Stimulated activated CD4-positive, alpha-beta T cell treated with anti-CD3 and anti-CD28 coated beads, TNF-alpha, amount 100 ng/mL, for 4 hours (primary cell): ENCODE data around the gene CHN1.

Source experiments
- DNase-seq, 3 experiments: peaks; one replicate each; pipeline ENCODE4 v3.0.0-alpha.2; 2020; ENCODE audit warnings: low read depth in 3 of 3

The CHN1 gene, protein sequence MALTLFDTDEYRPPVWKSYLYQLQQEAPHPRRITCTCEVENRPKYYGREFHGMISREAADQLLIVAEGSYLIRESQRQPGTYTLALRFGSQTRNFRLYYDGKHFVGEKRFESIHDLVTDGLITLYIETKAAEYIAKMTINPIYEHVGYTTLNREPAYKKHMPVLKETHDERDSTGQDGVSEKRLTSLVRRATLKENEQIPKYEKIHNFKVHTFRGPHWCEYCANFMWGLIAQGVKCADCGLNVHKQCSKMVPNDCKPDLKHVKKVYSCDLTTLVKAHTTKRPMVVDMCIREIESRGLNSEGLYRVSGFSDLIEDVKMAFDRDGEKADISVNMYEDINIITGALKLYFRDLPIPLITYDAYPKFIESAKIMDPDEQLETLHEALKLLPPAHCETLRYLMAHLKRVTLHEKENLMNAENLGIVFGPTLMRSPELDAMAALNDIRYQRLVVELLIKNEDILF

DNA sequence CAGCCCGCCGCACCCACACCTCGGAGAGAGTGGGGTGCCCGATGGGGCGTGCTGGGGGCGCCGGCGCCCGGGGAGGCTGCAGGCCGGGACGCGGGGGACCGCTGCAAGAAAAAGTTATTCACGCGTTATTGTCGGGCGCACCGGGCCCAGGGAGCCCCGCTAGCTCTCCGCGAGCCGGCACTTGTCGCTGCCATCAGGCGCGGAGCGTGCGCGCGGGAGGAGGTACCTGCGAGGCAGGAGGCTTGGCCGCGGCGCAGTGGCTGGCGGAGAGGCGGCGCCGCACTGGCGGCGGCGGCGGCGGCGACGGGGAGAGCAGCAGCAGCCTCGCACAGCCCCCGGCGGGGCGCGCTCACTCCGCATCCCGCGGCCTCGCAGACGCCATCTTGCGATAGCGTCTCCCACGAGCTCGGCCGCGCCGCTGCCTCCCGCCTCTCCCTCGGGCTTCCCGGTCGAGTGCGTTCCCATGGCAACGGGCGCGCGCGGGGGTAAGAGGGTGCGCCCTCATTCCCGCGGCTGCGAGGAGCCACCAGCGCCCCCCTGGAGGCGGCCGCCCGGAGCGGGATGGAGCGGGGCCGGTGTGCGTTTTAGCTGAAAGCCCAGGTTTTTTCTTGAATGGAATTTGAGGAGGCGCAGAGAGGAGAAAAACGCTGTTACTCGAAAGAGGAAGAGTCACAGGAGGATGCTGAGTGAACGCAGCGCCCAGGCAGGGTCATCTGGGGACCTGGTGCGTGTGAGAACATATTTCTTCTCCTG lies at the start of gene CHN1:
TSS of gene CHN1 (minus strand) at position 402 of the 753 bp plus-strand sequence. CDS start 469 bp downstream, outside the sequence.
- DNase-seq, result peak; percentile 37 to 43 (median 38)

DNA sequence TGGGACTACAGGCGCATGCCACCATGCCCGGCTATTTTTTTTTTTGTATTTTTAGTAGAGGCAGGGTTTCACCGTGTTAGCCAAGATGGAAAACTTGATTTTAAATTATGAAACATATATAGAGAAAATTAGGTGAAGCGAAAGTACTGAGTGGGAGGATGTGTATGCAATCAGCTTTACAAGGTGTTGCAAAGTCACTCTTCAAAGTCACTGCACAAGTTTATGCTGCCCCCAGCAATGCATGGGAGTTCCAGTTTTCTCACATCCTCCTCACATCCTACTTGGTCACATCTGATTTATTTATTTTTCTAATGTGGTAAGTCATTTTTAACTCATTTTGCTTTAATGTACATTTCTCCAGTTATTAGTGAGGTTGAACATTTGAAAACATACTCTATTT lies 49.2 kb upstream of the CHN1 start:
- DNase-seq, result no peak

DNA sequence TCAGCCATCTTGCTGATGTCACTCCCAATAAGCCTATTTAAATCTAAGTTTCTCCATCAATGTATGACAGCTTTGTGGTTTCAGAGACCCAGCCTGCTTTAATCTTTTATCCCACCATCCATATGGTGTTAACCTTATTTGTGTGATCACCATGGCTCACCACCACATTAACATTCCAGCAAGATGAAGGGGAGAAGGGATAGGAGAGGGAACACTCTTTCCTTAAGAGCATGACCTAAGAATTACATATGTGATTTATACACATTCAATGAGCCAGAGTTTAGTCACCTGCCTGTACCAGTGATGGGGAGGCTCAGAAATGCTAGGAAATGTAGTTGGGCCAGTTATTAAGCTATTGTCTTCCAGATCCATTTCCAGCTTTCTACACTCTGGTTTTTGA lies 44.5 kb upstream of the CHN1 start:
- DNase-seq, result no peak

DNA sequence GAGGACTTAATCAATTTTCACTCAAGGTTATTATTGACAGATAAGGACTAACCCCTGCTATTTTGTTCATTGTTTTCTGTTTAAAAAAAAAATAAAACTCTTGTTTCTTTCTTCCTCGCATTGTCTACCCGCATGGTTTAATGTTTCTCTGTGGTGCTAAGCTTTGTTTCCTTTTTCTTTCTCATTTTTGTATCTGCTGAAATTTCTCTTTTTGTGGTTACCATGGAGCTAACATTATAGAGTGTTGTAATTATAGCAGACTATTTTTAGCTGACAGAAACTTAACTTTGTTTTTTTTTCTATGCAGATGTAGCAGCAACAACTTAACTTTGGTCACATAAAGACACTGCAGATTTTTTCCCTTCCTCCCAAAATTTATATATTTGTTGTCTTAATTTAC lies 43.1 kb upstream of the CHN1 start:
- no peak for DNase-seq

DNA sequence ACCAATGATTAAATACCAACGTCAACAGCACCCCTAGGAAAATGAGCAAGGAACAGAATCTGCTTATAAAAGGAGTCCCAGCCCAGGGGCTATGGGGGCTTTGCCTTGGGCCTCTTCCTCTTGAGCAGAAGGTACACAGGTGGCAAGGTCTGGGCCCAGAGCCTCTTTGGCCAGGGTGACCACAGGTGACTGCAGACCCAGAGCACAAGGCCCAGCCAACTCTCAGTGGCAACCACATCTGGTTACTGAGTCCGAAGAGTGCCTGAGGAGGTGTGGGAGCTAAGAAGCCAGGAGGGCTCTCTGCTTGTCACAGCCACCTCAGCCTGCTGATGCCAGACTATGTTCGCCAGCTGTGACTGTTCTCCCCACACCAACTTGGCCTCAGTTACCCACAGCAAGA lies 34.3 kb upstream of the CHN1 start:
- DNase-seq, result no peak

DNA sequence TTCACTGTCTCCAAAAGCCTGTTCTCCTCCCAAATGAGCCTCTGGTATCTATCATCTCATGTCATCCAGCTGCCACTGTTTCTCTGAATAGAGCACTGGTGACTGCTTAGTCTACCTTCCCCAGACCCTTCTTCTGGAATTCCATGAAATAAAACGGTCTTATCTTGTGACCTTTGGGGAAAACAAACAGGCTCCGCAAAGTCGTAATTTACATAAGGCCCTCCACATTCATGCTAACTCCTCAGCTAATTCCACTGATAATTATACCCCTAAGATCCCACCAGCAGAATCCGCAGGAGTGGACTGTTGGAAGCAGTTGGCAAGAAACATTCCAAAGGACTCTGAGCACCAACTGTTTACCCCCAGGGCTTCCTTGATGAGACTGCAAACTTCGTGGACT lies 33.9 kb upstream of the CHN1 start:
- DNase-seq, result no peak

DNA sequence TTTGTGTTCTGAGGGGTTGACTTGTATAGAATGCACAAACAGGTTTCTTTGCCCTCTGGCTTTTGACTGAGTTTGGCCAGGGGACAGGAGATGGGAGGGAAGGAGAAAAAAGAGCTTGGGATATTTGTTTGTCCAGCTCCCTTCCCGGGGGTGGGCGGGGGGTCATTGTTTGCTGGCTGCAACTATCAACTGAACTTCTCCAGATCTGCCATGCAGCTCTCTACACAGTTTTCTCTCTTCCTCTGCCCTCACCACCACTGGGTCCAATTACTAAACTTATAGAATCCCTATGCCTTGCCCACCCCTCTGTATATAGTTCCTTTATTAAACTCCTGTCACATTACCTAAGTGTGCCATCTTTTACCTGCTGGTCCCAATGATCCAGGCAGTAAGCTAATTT lies 32.8 kb upstream of the CHN1 start:
- no peak for DNase-seq

DNA sequence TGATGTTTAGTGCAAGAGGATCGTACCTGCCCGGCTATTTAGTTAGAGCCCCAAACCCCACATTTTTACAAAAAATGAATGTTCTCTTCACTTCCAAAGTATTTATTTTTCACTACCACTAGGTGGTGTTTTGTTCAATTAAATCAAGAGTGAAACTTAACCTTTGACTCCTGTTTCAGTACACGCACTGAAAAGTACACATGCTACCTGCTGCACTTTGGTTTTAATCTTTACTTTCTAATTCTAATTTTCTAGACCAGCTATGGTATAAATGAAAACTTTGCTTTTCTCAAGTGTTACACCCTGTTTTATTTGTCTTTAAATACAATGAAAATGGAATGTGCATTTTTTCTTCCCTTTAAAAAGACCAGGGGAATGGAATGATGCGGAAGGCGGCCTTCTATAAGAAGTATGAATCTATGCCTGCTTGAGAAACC lies 31.4 kb upstream of the CHN1 start:
- no peak for DNase-seq

DNA sequence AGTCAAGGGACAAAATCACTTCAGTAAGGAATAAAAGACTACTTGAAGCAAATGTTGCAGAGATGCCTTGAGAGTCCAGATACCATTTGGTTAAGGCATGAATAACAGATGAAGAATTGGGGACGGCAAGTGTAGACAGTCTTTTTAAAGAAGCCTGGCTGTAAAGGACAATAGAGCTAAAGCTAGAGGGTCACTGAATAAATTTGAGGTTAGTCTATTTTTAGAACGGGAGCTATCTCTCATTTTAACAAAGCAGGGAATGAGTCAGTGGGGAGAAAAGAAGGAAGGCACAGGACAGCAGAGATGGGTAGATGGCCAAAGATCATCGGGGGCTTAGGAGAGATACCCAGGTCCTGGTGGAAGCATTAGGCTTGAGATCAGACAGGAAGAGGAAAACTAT lies 30.6 kb upstream of the CHN1 start:
- DNase-seq, result no peak

DNA sequence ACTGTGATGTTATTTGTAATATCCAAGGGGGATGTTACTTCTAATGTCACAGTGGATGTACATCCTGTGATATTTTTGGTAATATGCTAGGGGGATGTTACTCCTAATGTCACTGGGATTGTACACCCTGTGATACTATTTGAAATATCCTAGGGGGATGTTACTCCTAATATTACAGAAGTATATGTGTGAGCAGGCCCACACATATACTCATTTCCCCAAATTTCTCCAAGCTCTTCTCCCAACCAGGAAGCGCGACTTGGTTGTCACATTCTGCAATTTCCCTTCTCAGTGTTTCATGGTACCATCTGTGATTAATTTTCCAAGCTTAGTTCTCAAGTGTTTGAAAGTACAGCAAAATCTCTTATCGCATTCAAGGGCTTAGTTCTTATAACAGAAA lies 29.5 kb upstream of the CHN1 start:
- DNase-seq, result no peak

DNA sequence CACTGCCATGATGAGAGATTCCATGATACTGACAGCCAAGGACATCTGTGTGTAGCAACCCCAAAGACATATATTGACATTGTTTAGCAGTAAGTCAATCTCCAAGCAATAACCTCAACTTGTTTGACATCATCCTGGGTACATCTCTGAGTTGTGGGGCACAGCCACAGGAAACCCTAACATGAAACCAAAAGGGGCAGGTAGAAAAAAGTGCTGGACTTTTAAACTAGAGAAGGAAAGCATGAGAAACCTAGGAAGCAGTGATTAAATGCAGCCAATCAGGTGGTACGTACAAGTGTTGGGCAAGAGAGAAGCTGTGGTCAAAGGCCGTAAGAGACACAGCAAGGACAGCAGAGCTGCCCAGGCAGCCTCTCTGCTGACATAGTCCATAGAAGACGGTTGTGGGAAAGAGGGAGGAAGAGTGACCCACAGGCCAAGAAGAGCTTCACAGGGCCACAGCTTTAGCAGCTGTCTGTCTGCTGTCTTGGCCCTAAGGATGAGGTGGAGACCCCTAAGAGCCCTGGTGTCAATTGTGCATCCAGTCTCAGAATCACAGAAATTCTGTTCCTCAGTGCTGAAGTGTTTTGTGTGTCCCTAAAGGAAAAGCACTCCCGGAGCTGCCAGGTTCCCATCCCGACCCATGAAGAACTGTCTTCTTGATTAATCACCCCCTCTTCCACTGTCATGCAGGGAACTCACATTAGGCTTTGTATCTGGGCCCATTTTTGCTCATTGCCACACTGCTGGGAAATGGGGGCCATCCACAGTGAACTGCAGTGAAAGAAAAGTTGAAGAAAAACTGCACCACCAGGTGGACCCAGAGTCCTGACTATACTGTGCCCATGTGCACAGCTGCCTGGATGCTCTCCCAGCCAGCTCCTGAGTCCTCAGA lies 25.4 kb upstream of the CHN1 start:
- DNase-seq, result no peak

DNA sequence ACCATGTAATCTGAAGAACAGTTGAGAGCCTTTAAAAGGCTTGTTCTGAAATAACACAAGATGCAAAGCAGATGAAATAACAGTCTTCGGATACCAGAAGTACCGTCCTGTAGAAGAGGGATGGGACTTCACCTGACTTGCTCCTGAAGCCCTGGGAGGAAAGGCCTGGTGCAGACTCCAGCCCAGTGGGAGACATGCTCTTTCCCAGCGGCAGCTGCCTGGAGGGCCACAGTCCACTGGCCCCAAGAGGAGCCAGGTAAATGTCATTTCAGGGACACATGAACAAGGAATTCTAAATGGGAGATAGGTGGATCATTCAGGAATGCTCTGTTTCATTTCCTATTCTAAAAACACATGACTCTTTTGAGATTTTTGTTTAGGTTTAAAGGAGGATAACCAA lies 22.6 kb upstream of the CHN1 start:
- DNase-seq, result no peak

DNA sequence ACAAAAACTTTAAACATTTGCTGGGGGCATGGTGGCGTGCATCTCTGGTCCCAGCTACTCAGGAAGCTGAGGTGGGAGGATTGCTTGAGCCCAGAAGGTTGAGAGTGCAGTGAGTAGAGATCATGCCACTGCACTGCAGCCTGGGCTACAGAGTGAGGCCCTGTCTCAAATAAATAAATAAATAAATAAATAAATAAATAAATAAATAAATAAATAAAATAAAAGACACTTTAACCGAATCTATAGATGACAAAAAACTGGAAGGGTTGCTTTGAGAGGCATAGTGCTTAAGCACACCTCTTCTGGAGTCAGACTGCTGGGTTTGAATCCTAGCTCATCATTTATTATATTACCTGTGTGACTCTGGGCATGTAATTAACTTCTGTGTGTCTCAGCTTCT lies 21.2 kb upstream of the CHN1 start:
- DNase-seq, result no peak

DNA sequence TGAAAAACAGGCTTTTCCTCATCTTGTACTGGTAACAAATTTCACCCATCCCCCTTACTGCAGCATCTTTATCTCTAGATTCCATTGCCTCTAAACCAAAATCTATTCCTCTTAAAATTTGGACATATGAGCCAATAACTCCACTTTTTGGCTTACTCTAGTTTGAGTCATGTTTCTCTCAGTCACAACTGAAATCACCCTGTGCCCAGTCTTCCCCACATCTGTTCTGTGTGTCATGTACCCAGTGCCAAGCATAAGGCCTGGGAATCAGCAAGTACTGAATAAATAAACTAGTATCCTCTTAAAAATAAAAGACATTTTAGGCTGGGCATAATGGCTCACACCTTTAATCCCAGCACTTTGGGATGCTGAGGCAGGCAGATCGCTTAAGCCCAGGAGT lies 20.8 kb upstream of the CHN1 start:
- DNase-seq, result no peak

DNA sequence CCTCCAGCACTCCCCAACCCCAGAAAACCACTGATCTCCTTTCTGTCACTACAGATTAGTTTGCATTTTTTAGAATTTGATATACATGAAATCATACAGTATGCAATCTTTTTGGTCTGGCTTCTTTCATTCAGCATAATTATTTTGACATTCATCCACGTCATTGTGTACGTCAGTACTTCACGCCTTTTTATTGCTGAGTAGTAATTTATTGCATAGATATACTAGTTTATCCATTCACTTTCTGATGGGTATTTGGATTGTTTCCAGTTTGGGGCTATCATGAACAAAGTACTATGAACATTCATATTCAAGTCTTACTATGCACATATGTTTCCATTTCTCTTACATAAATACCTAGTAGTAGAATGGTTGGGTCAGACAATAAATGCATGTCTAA lies 20.1 kb upstream of the CHN1 start:
- no peak for DNase-seq

DNA sequence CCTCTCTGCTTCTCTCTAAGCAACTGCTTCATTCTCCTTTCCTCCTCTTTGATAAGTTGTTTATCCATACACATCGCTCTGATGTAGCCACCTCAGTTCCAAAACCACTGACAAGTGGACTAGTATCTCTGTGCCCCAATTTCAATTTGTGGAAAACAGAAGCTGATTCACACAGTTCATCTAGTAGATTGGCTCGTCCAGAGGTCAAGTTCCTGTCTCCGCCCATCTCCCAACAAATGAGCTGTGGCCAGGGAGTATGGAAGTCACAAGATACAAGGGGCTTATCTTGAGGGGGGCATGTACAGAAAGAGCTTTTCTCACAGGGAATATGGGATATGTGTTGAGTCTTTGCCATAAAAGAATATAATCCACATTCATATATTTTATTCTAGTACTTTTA lies 17.7 kb upstream of the CHN1 start:
- no peak for DNase-seq

DNA sequence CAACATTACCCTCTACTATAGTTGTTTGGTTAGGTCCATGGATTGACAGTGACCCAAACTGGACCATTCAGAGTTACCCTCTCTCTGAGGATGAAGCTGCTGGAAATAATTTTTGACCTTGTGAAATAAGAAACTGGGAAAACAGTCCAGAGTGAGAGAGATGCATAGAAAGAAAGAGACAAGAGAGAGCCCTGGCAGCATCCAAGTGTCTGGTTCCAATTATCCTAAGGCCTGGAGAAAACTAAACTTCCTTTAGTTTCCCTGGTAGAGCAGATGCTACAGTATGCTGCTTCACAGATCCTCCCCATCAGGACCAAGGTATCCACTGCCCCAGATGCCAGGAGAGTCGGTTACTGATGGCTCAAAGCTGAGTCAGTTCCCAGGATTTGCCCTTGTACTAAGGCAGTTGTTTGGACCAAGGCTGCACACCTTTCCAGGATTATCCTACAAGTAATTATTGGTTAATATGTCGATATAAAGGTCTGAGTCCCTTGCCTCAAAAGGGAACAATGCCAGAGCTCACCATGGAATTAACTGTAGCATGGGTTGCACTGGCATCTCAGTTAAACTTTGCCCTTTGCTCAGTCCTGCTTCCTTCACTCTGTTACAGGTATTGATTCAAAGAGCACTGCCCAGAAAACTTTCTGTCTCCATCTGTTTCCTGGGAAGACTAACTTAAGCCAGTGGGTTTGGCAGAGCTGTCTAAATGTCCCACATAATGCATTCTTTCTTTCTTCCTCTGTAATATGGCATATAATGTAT lies 14.6 kb upstream of the CHN1 start:
- no peak for DNase-seq

DNA sequence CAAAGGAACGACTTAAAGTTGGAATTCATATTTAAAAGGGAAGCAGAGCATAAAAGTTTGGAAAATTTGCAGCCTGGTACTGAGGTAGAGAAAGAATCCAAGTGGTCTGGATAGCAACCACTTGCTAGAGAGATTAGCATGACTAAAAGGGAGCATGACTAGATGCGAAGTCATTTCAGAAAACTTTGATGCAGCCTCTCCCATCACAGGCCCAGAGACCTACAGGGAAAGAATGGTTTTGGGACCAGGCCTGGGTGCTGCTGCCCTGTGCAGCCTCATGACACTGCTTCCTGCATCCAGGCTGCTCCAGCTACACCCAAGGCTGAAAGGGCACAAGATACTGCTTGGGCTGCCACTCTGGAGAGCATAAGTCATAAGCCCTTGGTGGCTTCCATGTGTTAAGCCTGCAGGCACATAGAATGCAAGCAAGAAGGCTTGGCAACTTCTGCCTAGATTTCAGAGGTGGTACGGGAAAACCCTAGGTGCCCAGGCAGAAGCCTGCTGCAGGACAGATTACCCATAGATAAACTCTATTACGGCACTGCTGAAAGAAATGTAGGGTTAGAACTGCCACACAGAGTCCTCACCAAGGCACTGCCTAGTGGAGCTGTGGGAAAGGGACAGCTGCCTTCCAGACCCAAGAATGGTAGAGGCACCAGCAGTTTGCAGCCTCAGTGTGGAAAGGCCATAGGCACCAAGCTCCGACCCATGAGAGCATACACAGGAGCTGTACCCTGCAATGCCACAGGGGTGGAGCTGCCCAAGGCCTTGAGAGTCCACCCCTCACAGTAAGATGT lies 12.6 kb upstream of the CHN1 start:
- no peak for DNase-seq

DNA sequence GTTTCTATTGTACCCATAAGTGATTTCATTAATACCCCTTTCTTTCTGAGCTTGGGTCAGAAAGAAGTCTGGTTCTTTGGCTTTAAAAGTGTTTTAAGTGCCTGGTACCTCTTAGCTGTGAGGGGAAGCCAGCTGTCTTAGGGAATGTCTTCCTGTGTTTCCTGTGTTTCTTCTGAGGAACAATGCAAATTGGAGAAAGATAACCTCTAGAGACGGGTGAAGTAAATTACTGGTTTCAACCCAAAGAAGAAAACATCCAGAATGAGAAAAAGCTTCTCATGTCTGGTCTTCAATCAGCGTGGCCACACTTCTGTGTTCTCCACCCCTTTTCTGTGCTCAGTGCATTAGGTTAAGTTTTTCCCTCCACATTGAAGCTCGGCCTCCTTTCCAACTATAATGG lies 10.2 kb upstream of the CHN1 start:
- no peak for DNase-seq

DNA sequence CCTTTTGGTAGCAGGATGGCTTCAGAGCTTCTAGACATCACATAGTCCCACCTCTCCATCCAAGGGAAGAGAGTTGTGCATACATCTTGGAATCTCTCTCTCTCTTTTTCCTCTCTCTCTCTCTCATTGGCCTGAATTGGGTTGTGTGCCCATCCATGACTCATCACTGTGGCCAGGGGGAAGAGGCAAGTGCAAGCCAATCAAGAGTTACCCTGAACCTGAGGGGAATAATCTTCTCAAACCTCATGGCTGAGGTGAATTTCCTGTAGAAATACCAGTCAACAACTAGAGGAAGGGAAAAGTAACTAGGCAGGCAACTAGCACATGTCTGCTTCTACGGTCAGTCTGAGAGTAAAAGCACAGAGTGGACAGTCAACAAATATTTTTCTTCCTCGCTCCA lies 7.3 kb upstream of the CHN1 start:
- DNase-seq, result no peak

DNA sequence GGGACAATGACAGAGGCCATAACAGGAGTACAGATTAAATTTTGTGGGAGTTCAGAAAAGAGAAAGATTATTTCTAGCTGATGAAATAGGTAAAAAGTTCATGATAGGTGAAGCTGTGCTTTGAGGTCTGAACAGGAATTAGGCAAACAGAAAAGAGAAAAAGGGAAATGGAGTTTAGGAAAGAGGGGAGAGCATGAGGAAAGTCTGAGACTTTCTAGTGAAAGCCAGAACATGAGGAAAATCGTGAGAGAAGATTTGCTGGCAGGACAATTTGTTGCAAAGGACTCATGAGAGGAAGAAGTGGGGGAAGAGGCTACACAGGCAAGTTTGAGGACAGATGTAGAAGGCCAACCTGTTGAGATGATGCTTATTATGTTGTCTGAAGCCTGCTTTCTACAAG lies 6.3 kb upstream of the CHN1 start:
- DNase-seq, result no peak
